MM.1S (cell line): Measurements from ENCODE around the gene PLA2G2E.

Experiments used
- DNase-seq: peaks from one replicate; pipeline ENCODE4 v3.0.0-alpha.2; 2015
- H2AFZ ChIP-seq: fragments of 300-600 bp; sonication (generic); 2 replicates; pipeline ENCODE4 v1.6.0; 2016; ENCODE audit warnings: antibody characterized with exemption, low read length
- H3F3A ChIP-seq: fragments of 300-600 bp; sonication (generic); 2 replicates; pipeline ENCODE4 v1.6.1; 2016; ENCODE audit warnings: mild to moderate bottlenecking, antibody characterized with exemption, low read length, moderate library complexity, mixed read lengths; ENCODE audit not compliant: insufficient read depth
- H3K27ac ChIP-seq: fragments of 300-600 bp; sonication (generic); 2 replicates; pipeline ENCODE4 v1.5.1; 2016; ENCODE audit warnings: mild to moderate bottlenecking, low read length
- H3K27me3 ChIP-seq: fragments of 300-600 bp; sonication (generic); replicated peaks from 2 replicates; pipeline ENCODE4 v1.6.0; 2016; ENCODE audit warnings: low read length; ENCODE audit not compliant: insufficient read depth
- H3K36me3 ChIP-seq: fragments of 300-600 bp; sonication (generic); replicated peaks from 2 replicates; pipeline ENCODE4 v1.6.1; 2016; ENCODE audit warnings: mild to moderate bottlenecking, low read length, mixed read lengths; ENCODE audit not compliant: insufficient read depth
- H3K4me1 ChIP-seq: fragments of 300-600 bp; sonication (generic); 2 replicates; pipeline ENCODE4 v1.6.1; 2016; ENCODE audit warnings: low read length, mixed read lengths
- H3K4me2 ChIP-seq: fragments of 300-600 bp; sonication (generic); 2 replicates; pipeline ENCODE4 v1.6.0; 2016; ENCODE audit warnings: low read depth, low read length
- H3K4me3 ChIP-seq: fragments of 300-600 bp; sonication (generic); 2 replicates; pipeline ENCODE4 v1.5.1; 2016; ENCODE audit warnings: low read length, mixed read lengths
- H3K79me2 ChIP-seq: fragments of 300-600 bp; sonication (generic); 2 replicates; pipeline ENCODE4 v1.6.1; 2016; ENCODE audit warnings: mixed run types, low read length, mixed read lengths
- H3K9ac ChIP-seq: fragments of 300-600 bp; sonication (generic); 2 replicates; pipeline ENCODE4 v1.6.1; 2016; ENCODE audit warnings: low read length, mixed read lengths
- H3K9me2 ChIP-seq: fragments of 300-600 bp; sonication (generic); replicated peaks from 2 replicates; pipeline ENCODE4 v1.6.1; 2016; ENCODE audit warnings: mild to moderate bottlenecking, low read length, mixed read lengths; ENCODE audit not compliant: insufficient read depth
- H3K9me3 ChIP-seq: fragments of 300-600 bp; sonication (generic); replicated peaks from 2 replicates; pipeline ENCODE4 v1.6.1; 2016; ENCODE audit warnings: mild to moderate bottlenecking, low read length, mixed read lengths; ENCODE audit not compliant: insufficient read depth
- H4K20me1 ChIP-seq: fragments of 300-600 bp; sonication (generic); 2 replicates; pipeline ENCODE4 v1.6.1; 2016; ENCODE audit warnings: mild to moderate bottlenecking, low read length, moderate library complexity, mixed read lengths; ENCODE audit not compliant: insufficient read depth
- CTCF ChIP-seq: fragments of 300-600 bp; sonication (generic); IDR thresholded peaks from 2 replicates; pipeline ENCODE4 v1.5.1; 2016; ENCODE audit warnings: antibody characterized with exemption, low read length, mixed read lengths
- EZH2 ChIP-seq: fragments of 300-600 bp; sonication (generic); optimal IDR thresholded peaks from 2 replicates; pipeline ENCODE3; 2017; ENCODE audit warnings: low read depth, mild to moderate bottlenecking, antibody characterized with exemption, low read length, mixed read lengths
- EZH2phosphoT487 ChIP-seq: fragments of 300-600 bp; sonication (generic); IDR thresholded peaks from 2 replicates; pipeline ENCODE4 v1.6.1; 2018; ENCODE audit warnings: antibody characterized with exemption, low read length

PLA2G2E gene

GRCh38 chr1:19957779-19958178, 34.4 kb upstream of the PLA2G2E start:
- H3K9ac ChIP-seq: no peak overlapping the region
- H3K36me3 ChIP-seq: no peaks in the 10 kb centered on the region
- H3K4me3 ChIP-seq: no peak overlapping the region
- no peaks in the 10 kb centered on the region for H3F3A ChIP-seq
- no peaks in the 10 kb centered on the region for H3K9me3 ChIP-seq
- TF ChIP-seq CTCF (no peak), EZH2 (no peak), EZH2phosphoT487 (no peak)
- peaks cover 55% of the 10 kb centered on the region for H3K27me3 ChIP-seq
- H3K4me1 ChIP-seq: no peaks in the 10 kb centered on the region
- H3K79me2 ChIP-seq: no peaks in the 10 kb centered on the region
- H3K9me2 ChIP-seq: no peaks in the 10 kb centered on the region
- DNase-seq: no peak
- no peak overlapping the region for H2AFZ ChIP-seq
- H3K4me2 ChIP-seq: no peak overlapping the region
- no peaks in the 10 kb centered on the region for H4K20me1 ChIP-seq
- no peak overlapping the region for H3K27ac ChIP-seq

GRCh38 chr1:19955534-19956170, 32.2 kb upstream of the PLA2G2E start:
- Histone ChIP-seq H3K9me3 (no peaks in the 10 kb centered on the region), H3K9ac (no peak overlapping the region), H4K20me1 (no peaks in the 10 kb centered on the region), H3K79me2 (no peaks in the 10 kb centered on the region), H3F3A (no peaks in the 10 kb centered on the region), H3K4me2 (no peak overlapping the region), H3K4me1 (no peaks in the 10 kb centered on the region), H3K36me3 (no peaks in the 10 kb centered on the region), H3K27me3 (peaks cover 65% of the 10 kb centered on the region), H3K27ac (no peak overlapping the region), H3K9me2 (no peaks in the 10 kb centered on the region), H2AFZ (no peak overlapping the region), H3K4me3 (no peak overlapping the region)
- DNase-seq: no peak
- TF ChIP-seq CTCF: no peak
- TF ChIP-seq EZH2phosphoT487: no peak
- no peak for TF ChIP-seq EZH2

- Histone ChIP-seq H3K4me1 (no peaks in the 10 kb centered on the region), H3K27ac (no peak overlapping the region), H3K9ac (no peak overlapping the region), H4K20me1 (no peaks in the 10 kb centered on the region), H3K9me2 (no peaks in the 10 kb centered on the region), H3K9me3 (no peaks in the 10 kb centered on the region), H3K27me3 (peaks cover 69% of the 10 kb centered on the region), H3K79me2 (no peaks in the 10 kb centered on the region), H3K4me2 (no peak overlapping the region), H3K36me3 (no peaks in the 10 kb centered on the region), H3K4me3 (no peak overlapping the region), H3F3A (no peaks in the 10 kb centered on the region), H2AFZ (no peak overlapping the region)
- no peak for DNase-seq
- no peak for TF ChIP-seq EZH2
- no peak for TF ChIP-seq EZH2phosphoT487
- TF ChIP-seq CTCF: no peak
Measured at GRCh38 chr1:19954059-19954458, 30.6 kb upstream of the PLA2G2E start.
